ENCODE data around the gene CLDN6. TPM values are rescaled to one million over a fixed set of nuclear protein-coding genes. Genes with fewer than 3 reads are reported as not detected.

Gene CLDN6
- total RNA-seq, 1 donor, result under 0.01 TPM

DNA sequence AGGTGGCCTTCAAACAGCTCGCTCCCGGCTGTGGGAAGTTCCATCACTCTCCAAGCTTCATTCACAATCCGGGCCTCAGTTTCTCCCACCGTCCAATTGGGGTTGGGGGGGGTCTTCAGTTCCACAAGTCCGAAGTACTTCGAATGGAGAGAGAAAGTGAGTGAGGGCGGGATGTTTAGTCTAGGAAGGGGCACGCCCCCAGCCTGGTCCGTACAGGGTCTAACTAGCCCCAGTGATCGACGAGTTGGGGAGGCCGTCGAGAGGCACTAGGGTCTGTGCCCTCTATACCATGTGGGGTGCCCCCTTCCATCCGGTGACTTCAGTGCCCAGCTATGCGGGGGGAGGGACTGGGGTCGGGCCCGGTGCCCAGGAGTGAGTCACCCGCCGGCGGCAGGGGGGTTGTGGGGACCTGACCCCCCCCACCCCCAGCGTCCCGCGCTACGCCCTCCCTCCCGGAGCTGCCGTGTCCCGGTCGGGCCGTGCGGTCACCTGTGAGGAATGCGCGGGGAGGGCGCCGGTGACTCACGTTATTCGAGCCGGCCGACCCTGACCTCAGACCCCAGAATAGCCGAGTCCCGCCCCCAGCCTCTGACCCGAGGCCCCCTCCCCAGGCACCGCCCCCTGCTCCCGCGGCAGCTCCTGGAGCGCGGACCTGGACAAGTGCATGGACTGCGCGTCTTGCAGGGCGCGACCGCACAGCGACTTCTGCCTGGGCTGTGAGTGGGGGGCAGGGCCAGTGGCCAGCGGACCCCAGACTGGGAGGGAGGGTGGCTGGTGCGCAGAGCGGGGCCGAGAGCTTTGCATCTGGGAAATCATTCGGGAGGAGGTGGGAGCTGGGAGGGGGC is 2.8 kb upstream of the CLDN6 start:
- peaks cover 20% of the 10 kb centered on the region for H3K4me1 ChIP-seq (ENCODE audit: insufficient read depth, low read length)
- H3K36me3 ChIP-seq (ENCODE audit: insufficient read depth, low read length), result peaks cover 15% of the 10 kb centered on the region
- no peaks in the 10 kb centered on the region for H3K79me2 ChIP-seq (ENCODE audit: insufficient read depth, low read length)
- H4K20me1 ChIP-seq (ENCODE audit: insufficient read depth, low read length), result peaks cover 30% of the 10 kb centered on the region
- peaks cover 5% of the 10 kb centered on the region for H3K27me3 ChIP-seq (ENCODE audit: insufficient read depth, low read length)
- no peaks in the 10 kb centered on the region for H3K9me3 ChIP-seq (ENCODE audit: low read depth, low read length)
- no peak overlapping the region for H2AFZ ChIP-seq (ENCODE audit: low read length)
- TF ChIP-seq, protein P1, sequence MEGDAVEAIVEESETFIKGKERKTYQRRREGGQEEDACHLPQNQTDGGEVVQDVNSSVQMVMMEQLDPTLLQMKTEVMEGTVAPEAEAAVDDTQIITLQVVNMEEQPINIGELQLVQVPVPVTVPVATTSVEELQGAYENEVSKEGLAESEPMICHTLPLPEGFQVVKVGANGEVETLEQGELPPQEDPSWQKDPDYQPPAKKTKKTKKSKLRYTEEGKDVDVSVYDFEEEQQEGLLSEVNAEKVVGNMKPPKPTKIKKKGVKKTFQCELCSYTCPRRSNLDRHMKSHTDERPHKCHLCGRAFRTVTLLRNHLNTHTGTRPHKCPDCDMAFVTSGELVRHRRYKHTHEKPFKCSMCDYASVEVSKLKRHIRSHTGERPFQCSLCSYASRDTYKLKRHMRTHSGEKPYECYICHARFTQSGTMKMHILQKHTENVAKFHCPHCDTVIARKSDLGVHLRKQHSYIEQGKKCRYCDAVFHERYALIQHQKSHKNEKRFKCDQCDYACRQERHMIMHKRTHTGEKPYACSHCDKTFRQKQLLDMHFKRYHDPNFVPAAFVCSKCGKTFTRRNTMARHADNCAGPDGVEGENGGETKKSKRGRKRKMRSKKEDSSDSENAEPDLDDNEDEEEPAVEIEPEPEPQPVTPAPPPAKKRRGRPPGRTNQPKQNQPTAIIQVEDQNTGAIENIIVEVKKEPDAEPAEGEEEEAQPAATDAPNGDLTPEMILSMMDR (IDR thresholded peaks at IDR 0.05; ENCODE audit: extremely low read depth, low read depth, low read length), result no peak
- peak overlapping the region; percentile 94 for H3K4me3 ChIP-seq (ENCODE audit: insufficient read depth, low read length)
- DNase-seq (ENCODE audit: insufficient read length, low spot score, missing footprints), result peak; percentile 99
- peak overlapping the region; percentile 96 for H3K4me2 ChIP-seq (ENCODE audit: insufficient read depth, low read length)
- H3K27ac ChIP-seq (ENCODE audit: low read depth, low read length), result peak overlapping the region; percentile 98

GRCh38 chr16:3020247-3020603 is 2.2 kb upstream of the CLDN6 start, which contains the start of gene TNFRSF12A:
Gene TNFRSF12A (plus strand): TSS chr16:3020368. CDS start chr16:3020398, 30 bp downstream.
- peaks cover 15% of the 10 kb centered on the region for H3K36me3 ChIP-seq (ENCODE audit: insufficient read depth, low read length)
- no peaks in the 10 kb centered on the region for H3K9me3 ChIP-seq (ENCODE audit: low read depth, low read length)
- peaks cover 24% of the 10 kb centered on the region for H4K20me1 ChIP-seq (ENCODE audit: insufficient read depth, low read length)
- TF ChIP-seq, protein P1 (IDR thresholded peaks at IDR 0.05; ENCODE audit: extremely low read depth, low read depth, low read length), result no peak
- H3K4me3 ChIP-seq (ENCODE audit: insufficient read depth, low read length), result peak within 1 kb of the TSS; percentile 94
- peaks cover 5% of the 10 kb centered on the region for H3K27me3 ChIP-seq (ENCODE audit: insufficient read depth, low read length)
- peak within 1 kb of the TSS; percentile 98 for H3K27ac ChIP-seq (ENCODE audit: low read depth, low read length)
- H3K79me2 ChIP-seq (ENCODE audit: insufficient read depth, low read length), result no peaks in the 10 kb centered on the region
- peak within 1 kb of the TSS; percentile 96 for H3K4me2 ChIP-seq (ENCODE audit: insufficient read depth, low read length)
- H3K4me1 ChIP-seq (ENCODE audit: insufficient read depth, low read length), result peaks cover 20% of the 10 kb centered on the region
- peak within 1 kb of the TSS; percentile 91 for H2AFZ ChIP-seq (ENCODE audit: low read length)
- peak; percentile 99 for DNase-seq (ENCODE audit: insufficient read length, low spot score, missing footprints)

DNA sequence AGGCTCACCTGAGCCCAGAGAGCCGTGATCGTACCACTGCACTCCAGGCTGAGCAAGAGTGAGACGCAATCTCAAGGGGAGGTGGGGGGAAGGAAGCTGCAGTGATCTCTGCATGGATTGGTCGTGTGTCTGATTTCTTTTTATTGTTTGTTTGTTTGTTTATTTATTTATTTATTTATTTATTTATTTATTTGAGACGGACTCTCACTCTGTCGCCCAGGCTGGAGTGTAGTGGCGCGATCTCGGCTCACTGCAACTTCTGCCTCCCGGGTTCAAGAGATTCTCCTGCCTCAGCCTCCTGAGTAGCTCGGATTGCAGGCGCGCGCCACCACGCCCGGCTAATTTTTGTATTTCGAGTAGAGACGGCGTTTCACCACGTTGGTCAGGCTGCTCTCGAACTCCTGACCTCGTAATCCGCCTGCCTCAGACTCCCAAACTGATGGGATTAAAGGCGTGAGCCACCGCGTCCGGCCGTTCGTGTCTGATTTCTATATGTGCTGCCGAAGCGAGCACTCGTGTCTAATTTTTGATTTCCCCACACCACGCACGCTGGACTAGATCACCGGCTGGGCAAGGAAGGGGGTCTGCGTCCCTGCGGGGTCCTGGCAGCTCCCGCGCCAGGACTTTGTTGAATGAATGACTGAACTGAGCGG is 1.7 kb upstream of the CLDN6 start:
- Histone ChIP-seq H3K27ac (ENCODE audit: low read depth, low read length) (peak overlapping the region; percentile 45), H4K20me1 (ENCODE audit: insufficient read depth, low read length) (peaks cover 23% of the 10 kb centered on the region), H3K79me2 (ENCODE audit: insufficient read depth, low read length) (no peaks in the 10 kb centered on the region), H3K4me3 (ENCODE audit: insufficient read depth, low read length) (peak overlapping the region; percentile 94), H3K9me3 (ENCODE audit: low read depth, low read length) (no peaks in the 10 kb centered on the region), H3K27me3 (ENCODE audit: insufficient read depth, low read length) (peaks cover 5% of the 10 kb centered on the region), H3K36me3 (ENCODE audit: insufficient read depth, low read length) (peaks cover 15% of the 10 kb centered on the region), H3K4me2 (ENCODE audit: insufficient read depth, low read length) (peak overlapping the region; percentile 88), H2AFZ (ENCODE audit: low read length) (peak overlapping the region; percentile 91), H3K4me1 (ENCODE audit: insufficient read depth, low read length) (peaks cover 20% of the 10 kb centered on the region)
- DNase-seq (ENCODE audit: insufficient read length, low spot score, missing footprints), result no peak
- TF ChIP-seq, protein P1 (IDR thresholded peaks at IDR 0.05; ENCODE audit: extremely low read depth, low read depth, low read length), result no peak

- Histone ChIP-seq H4K20me1 (ENCODE audit: insufficient read depth, low read length) (peaks cover 15% of the 10 kb centered on the region), H3K4me3 (ENCODE audit: insufficient read depth, low read length) (no peak overlapping the region), H3K36me3 (ENCODE audit: insufficient read depth, low read length) (peaks cover 10% of the 10 kb centered on the region), H3K27me3 (ENCODE audit: insufficient read depth, low read length) (peaks cover 25% of the 10 kb centered on the region), H3K4me2 (ENCODE audit: insufficient read depth, low read length) (no peak overlapping the region), H3K4me1 (ENCODE audit: insufficient read depth, low read length) (peaks cover 5% of the 10 kb centered on the region), H3K27ac (ENCODE audit: low read depth, low read length) (no peak overlapping the region), H3K9me3 (ENCODE audit: low read depth, low read length) (no peaks in the 10 kb centered on the region), H2AFZ (ENCODE audit: low read length) (no peak overlapping the region), H3K79me2 (ENCODE audit: insufficient read depth, low read length) (no peaks in the 10 kb centered on the region)
- TF ChIP-seq, protein P1 (IDR thresholded peaks at IDR 0.05; ENCODE audit: extremely low read depth, low read depth, low read length), result no peak
- no peak for DNase-seq (ENCODE audit: insufficient read length, low spot score, missing footprints)
These were observed 639 bp downstream of the CLDN6 start for GRCh38 chr16:3017344-3017743.
